GM18499 (cell line): ENCODE data around the gene JOSD2.

Source experiments
- ATAC-seq: cut with Tn5 transposase; IDR thresholded peaks from one replicate; pipeline ENCODE4 v1.9.1; 2021; ENCODE audit warnings: moderate number of reproducible peaks; ENCODE audit not compliant: insufficient read depth, unreplicated experiment

The JOSD2 gene

GRCh38 chr19:50514346-50515167, 3.6 kb upstream of the JOSD2 start:
- ATAC-seq: no peak

GRCh38 chr19:50513746-50514345, 2.9 kb upstream of the JOSD2 start, which contains the start of gene ASPDH:
TSS of gene ASPDH (minus strand) at chr19:50513913. CDS start at chr19:50513823, 90 bp downstream.
- ATAC-seq: no peak

- ATAC-seq: no peak
These were observed 2.2 kb upstream of the JOSD2 start for GRCh38 chr19:50512999-50513745.

GRCh38 chr19:50512112-50512998, 1.4 kb upstream of the JOSD2 start:
- no peak for ATAC-seq

- no peak for ATAC-seq
These were observed 307 bp downstream of the JOSD2 start for GRCh38 chr19:50510700-50511068.

- no peak for ATAC-seq
These were observed 795 bp downstream of the JOSD2 start for GRCh38 chr19:50510121-50510670.

- ATAC-seq: no peak
These were observed 1.6 kb downstream of the JOSD2 start for GRCh38 chr19:50509366-50509765.

GRCh38 chr19:50508843-50509190, 2.2 kb downstream of the JOSD2 start:
- no peak for ATAC-seq

- ATAC-seq: no peak
These were observed 3.6 kb downstream of the JOSD2 start for GRCh38 chr19:50507376-50507775.

GRCh38 chr19:50506700-50507099, 4.3 kb downstream of the JOSD2 start:
- ATAC-seq: no peak

GRCh38 chr19:50505856-50506611, 5.0 kb downstream of the JOSD2 start:
- ATAC-seq: no peak

GRCh38 chr19:50501568-50502475, 9.2 kb downstream of the JOSD2 start:
- no peak for ATAC-seq

GRCh38 chr19:50501186-50501567, 9.8 kb downstream of the JOSD2 start:
- no peak for ATAC-seq

GRCh38 chr19:50500753-50501151, 10.2 kb downstream of the JOSD2 start:
- ATAC-seq: no peak

- no peak for ATAC-seq
These were observed 10.8 kb downstream of the JOSD2 start for GRCh38 chr19:50500060-50500752.

- no peak for ATAC-seq
These were observed 12.6 kb downstream of the JOSD2 start for GRCh38 chr19:50498219-50499056.

- ATAC-seq: no peak
These were observed 14.0 kb downstream of the JOSD2 start for GRCh38 chr19:50497022-50497405.
